PC-3 (cell line): ENCODE results near the gene MYH7.
"Not testable (repeated sequence)": the region's sequence is repeated elsewhere in the genome, so short reads cannot be mapped to it uniquely, and the experiment has no call there.

Experiments
- CTCF ChIP-seq: fragments of 300-600 bp; sonication (generic); conservative IDR thresholded peaks from 2 replicates; pipeline ENCODE4 v1.5.1; 2017; ENCODE audit warnings: antibody characterized with exemption, low read depth, mild to moderate bottlenecking, low read length
- EZH2phosphoT487 ChIP-seq: fragments of 300-600 bp; sonication (generic); IDR thresholded peaks from 2 replicates; pipeline ENCODE4 v1.6.1; 2018; ENCODE audit warnings: mild to moderate bottlenecking, antibody characterized with exemption, low read length, borderline replicate concordance

- not testable (repeated sequence) for TF ChIP-seq CTCF, EZH2phosphoT487
Observed at GRCh38 chr14:23425798-23426197, 9.7 kb downstream of the MYH7 start.
